Karpas-422 (cell line): ENCODE data around the gene KCNJ16. TPM values are rescaled to one million over a fixed set of nuclear protein-coding genes. Genes with fewer than 3 reads are reported as not detected.

Source experiments
- DNase-seq: peaks from one replicate; pipeline ENCODE4 v3.0.0-alpha.2; 2015
- H2AFZ ChIP-seq: fragments of 200-600 bp; sonication (generic); 2 replicates; pipeline ENCODE4 v1.6.1; 2014; ENCODE audit warnings: antibody characterized with exemption, low read length, mixed read lengths
- H3K27ac ChIP-seq: fragments of 200-600 bp; sonication (generic); 2 replicates; pipeline ENCODE4 v1.5.1; 2014; ENCODE audit warnings: mild to moderate bottlenecking, low read length, moderate library complexity
- H3K27me3 ChIP-seq: fragments of 200-600 bp; sonication (generic); 2 replicates; pipeline ENCODE4 v1.6.1; 2014; ENCODE audit warnings: low read length, mixed read lengths
- H3K36me3 ChIP-seq: fragments of 200-600 bp; sonication (generic); 2 replicates; pipeline ENCODE4 v1.6.1; 2014; ENCODE audit warnings: low read length, mixed read lengths; ENCODE audit not compliant: insufficient read depth
- H3K4me1 ChIP-seq: fragments of 200-600 bp; sonication (generic); 2 replicates; pipeline ENCODE4 v1.6.1; 2014; ENCODE audit warnings: mild to moderate bottlenecking, low read length, mixed read lengths
- H3K4me2 ChIP-seq: fragments of 200-600 bp; sonication (generic); 2 replicates; pipeline ENCODE4 v1.6.1; 2014; ENCODE audit warnings: low read length, low read depth, mild to moderate bottlenecking; ENCODE audit not compliant: poor library complexity, severe bottlenecking
- H3K4me3 ChIP-seq: fragments of 200-600 bp; sonication (generic); 2 replicates; pipeline ENCODE4 v1.5.1; 2014; ENCODE audit warnings: mild to moderate bottlenecking, antibody characterized with exemption, low read length, mixed read lengths
- H3K79me2 ChIP-seq: fragments of 200-600 bp; sonication (generic); 2 replicates; pipeline ENCODE4 v1.6.1; 2014; ENCODE audit warnings: mild to moderate bottlenecking, low read length, mixed read lengths
- H3K9ac ChIP-seq: fragments of 200-600 bp; sonication (generic); 2 replicates; pipeline ENCODE4 v1.6.0; 2014; ENCODE audit warnings: low read length
- H3K9me2 ChIP-seq: fragments of 200-600 bp; sonication (generic), shearing (Covaris generic); replicated peaks from 2 replicates; pipeline ENCODE4 v1.6.0; 2014; ENCODE audit warnings: mild to moderate bottlenecking, low read length, moderate library complexity; ENCODE audit not compliant: insufficient read depth
- H3K9me3 ChIP-seq: fragments of 300-700, 200-600 bp; sonication (generic); 2 replicates; pipeline ENCODE4 v1.6.1; 2014; ENCODE audit warnings: low read length, mixed read lengths
- H4K20me1 ChIP-seq: fragments of 200-600 bp; sonication (generic); 2 replicates; pipeline ENCODE4 v1.6.1; 2014; ENCODE audit warnings: mild to moderate bottlenecking, antibody characterized with exemption, low read length, low read depth; ENCODE audit not compliant: insufficient read depth
- total RNA-seq: library from RNA; depleted of rRNA; stranded (reverse); fragments of >200 nt; shearing (Covaris generic); gene quantifications from 2 replicates; pipeline ENCODE4 v1.2.3, GENCODE V29; 2014; ENCODE audit warnings: low replicate concordance

The KCNJ16 gene
- total RNA-seq, 1 experiment from 2014 or later: not detected

GRCh38 chr17:70171159-70171558, 96.1 kb downstream of the KCNJ16 start:
- peaks cover 15% of the 10 kb centered on the region for H3K4me1 ChIP-seq
- no peak overlapping the region for H3K4me2 ChIP-seq
- no peak for DNase-seq
- no peak overlapping the region for H2AFZ ChIP-seq
- H4K20me1 ChIP-seq: no peaks in the 10 kb centered on the region
- H3K9me3 ChIP-seq: no peaks in the 10 kb centered on the region
- no peak overlapping the region for H3K27ac ChIP-seq
- H3K4me3 ChIP-seq: no peak overlapping the region
- H3K27me3 ChIP-seq: no peaks in the 10 kb centered on the region
- no peaks in the 10 kb centered on the region for H3K36me3 ChIP-seq
- H3K9me2 ChIP-seq: no peaks in the 10 kb centered on the region
- no peaks in the 10 kb centered on the region for H3K79me2 ChIP-seq
- H3K9ac ChIP-seq: no peak overlapping the region

- Histone ChIP-seq H3K27ac (no peak overlapping the region), H3K4me2 (no peak overlapping the region), H3K9ac (no peak overlapping the region), H3K79me2 (no peaks in the 10 kb centered on the region), H4K20me1 (no peaks in the 10 kb centered on the region), H3K9me3 (no peaks in the 10 kb centered on the region), H3K4me1 (peaks cover 13% of the 10 kb centered on the region), H2AFZ (no peak overlapping the region), H3K36me3 (no peaks in the 10 kb centered on the region), H3K27me3 (no peaks in the 10 kb centered on the region), H3K4me3 (no peak overlapping the region), H3K9me2 (no peaks in the 10 kb centered on the region)
- DNase-seq: no peak
These were observed 97.4 kb downstream of the KCNJ16 start for GRCh38 chr17:70172449-70172848.

GRCh38 chr17:70172923-70173322, 97.9 kb downstream of the KCNJ16 start:
- no peak overlapping the region for H3K4me3 ChIP-seq
- H3K27ac ChIP-seq: no peak overlapping the region
- no peaks in the 10 kb centered on the region for H3K36me3 ChIP-seq
- H2AFZ ChIP-seq: no peak overlapping the region
- no peak overlapping the region for H3K4me2 ChIP-seq
- no peak for DNase-seq
- H3K9me2 ChIP-seq: no peaks in the 10 kb centered on the region
- no peaks in the 10 kb centered on the region for H3K9me3 ChIP-seq
- H4K20me1 ChIP-seq: no peaks in the 10 kb centered on the region
- peaks cover 9% of the 10 kb centered on the region for H3K4me1 ChIP-seq
- H3K79me2 ChIP-seq: no peaks in the 10 kb centered on the region
- no peaks in the 10 kb centered on the region for H3K27me3 ChIP-seq
- H3K9ac ChIP-seq: no peak overlapping the region

GRCh38 chr17:70173681-70174080, 98.7 kb downstream of the KCNJ16 start:
- DNase-seq: no peak
- Histone ChIP-seq H3K4me2 (no peak overlapping the region), H3K27ac (no peak overlapping the region), H3K9me2 (no peaks in the 10 kb centered on the region), H3K9me3 (no peaks in the 10 kb centered on the region), H3K9ac (no peak overlapping the region), H3K36me3 (no peaks in the 10 kb centered on the region), H2AFZ (no peak overlapping the region), H3K79me2 (no peaks in the 10 kb centered on the region), H3K4me3 (no peak overlapping the region), H3K4me1 (peaks cover 5% of the 10 kb centered on the region; the same call in 1 of the 2 replicates), H4K20me1 (no peaks in the 10 kb centered on the region), H3K27me3 (no peaks in the 10 kb centered on the region)

- H3K9me2 ChIP-seq: no peaks in the 10 kb centered on the region
- no peak overlapping the region for H3K4me3 ChIP-seq
- H3K9me3 ChIP-seq: no peaks in the 10 kb centered on the region
- no peak overlapping the region for H2AFZ ChIP-seq
- H3K9ac ChIP-seq: no peak overlapping the region
- H3K36me3 ChIP-seq: no peaks in the 10 kb centered on the region
- H3K27ac ChIP-seq: no peak overlapping the region
- H3K4me2 ChIP-seq: no peak overlapping the region
- H3K4me1 ChIP-seq: peaks cover 6% of the 10 kb centered on the region
- no peak for DNase-seq
- no peaks in the 10 kb centered on the region for H3K79me2 ChIP-seq
- no peaks in the 10 kb centered on the region for H3K27me3 ChIP-seq
- H4K20me1 ChIP-seq: no peaks in the 10 kb centered on the region
These were observed 106.4 kb downstream of the KCNJ16 start for GRCh38 chr17:70181376-70181775.

GRCh38 chr17:70181866-70182265, 106.8 kb downstream of the KCNJ16 start:
- Histone ChIP-seq H3K9me2 (no peaks in the 10 kb centered on the region), H2AFZ (no peak overlapping the region), H3K4me1 (peaks cover 7% of the 10 kb centered on the region), H3K9ac (no peak overlapping the region), H3K36me3 (no peaks in the 10 kb centered on the region), H3K27me3 (no peaks in the 10 kb centered on the region), H3K27ac (no peak overlapping the region), H3K79me2 (no peaks in the 10 kb centered on the region), H3K4me2 (no peak overlapping the region), H3K4me3 (no peak overlapping the region), H4K20me1 (no peaks in the 10 kb centered on the region), H3K9me3 (no peaks in the 10 kb centered on the region)
- no peak for DNase-seq

- no peak for DNase-seq
- Histone ChIP-seq H3K9me2 (no peaks in the 10 kb centered on the region), H3K79me2 (no peaks in the 10 kb centered on the region), H4K20me1 (no peaks in the 10 kb centered on the region), H3K4me2 (no peak overlapping the region), H3K27me3 (no peaks in the 10 kb centered on the region), H3K4me1 (peaks cover 7% of the 10 kb centered on the region), H2AFZ (no peak overlapping the region), H3K4me3 (no peak overlapping the region), H3K27ac (no peak overlapping the region), H3K36me3 (no peaks in the 10 kb centered on the region), H3K9ac (no peak overlapping the region), H3K9me3 (no peaks in the 10 kb centered on the region)
These were observed 108.5 kb downstream of the KCNJ16 start for GRCh38 chr17:70183508-70183907.

- no peaks in the 10 kb centered on the region for H3K9me2 ChIP-seq
- H3K27me3 ChIP-seq: no peaks in the 10 kb centered on the region
These were observed 109.2 kb downstream of the KCNJ16 start for GRCh38 chr17:70184207-70184606.

GRCh38 chr17:70184770-70185169, 109.7 kb downstream of the KCNJ16 start:
- Histone ChIP-seq H3K9me2 (no peaks in the 10 kb centered on the region), H3K4me2 (no peak overlapping the region)

More at GRCh38 chr17:70184207-70184606, 109.2 kb downstream of the KCNJ16 start:
- no peaks in the 10 kb centered on the region for H3K36me3 ChIP-seq
- DNase-seq: no peak
- H3K4me1 ChIP-seq: peaks cover 7% of the 10 kb centered on the region
- H4K20me1 ChIP-seq: no peaks in the 10 kb centered on the region
- H3K4me3 ChIP-seq: no peak overlapping the region
- H3K9ac ChIP-seq: no peak overlapping the region
- no peak overlapping the region for H3K27ac ChIP-seq
- no peak overlapping the region for H3K4me2 ChIP-seq
- no peaks in the 10 kb centered on the region for H3K79me2 ChIP-seq
- H3K9me3 ChIP-seq: no peaks in the 10 kb centered on the region
- no peak overlapping the region for H2AFZ ChIP-seq

More at GRCh38 chr17:70184770-70185169, 109.7 kb downstream of the KCNJ16 start:
- DNase-seq: no peak
- Histone ChIP-seq H3K79me2 (no peaks in the 10 kb centered on the region), H3K9ac (no peak overlapping the region), H3K36me3 (no peaks in the 10 kb centered on the region), H3K27me3 (no peaks in the 10 kb centered on the region), H3K4me1 (peaks cover 7% of the 10 kb centered on the region), H3K27ac (no peak overlapping the region), H2AFZ (no peak overlapping the region), H4K20me1 (no peaks in the 10 kb centered on the region), H3K9me3 (no peaks in the 10 kb centered on the region), H3K4me3 (no peak overlapping the region)
